ENCODE results near the gene FBP2. TPM values are rescaled to one million over a fixed set of nuclear protein-coding genes. Genes with fewer than 3 reads are reported as not detected.

Gene FBP2
- total RNA-seq, 4 donors from 2014 or later = not detected

DNA sequence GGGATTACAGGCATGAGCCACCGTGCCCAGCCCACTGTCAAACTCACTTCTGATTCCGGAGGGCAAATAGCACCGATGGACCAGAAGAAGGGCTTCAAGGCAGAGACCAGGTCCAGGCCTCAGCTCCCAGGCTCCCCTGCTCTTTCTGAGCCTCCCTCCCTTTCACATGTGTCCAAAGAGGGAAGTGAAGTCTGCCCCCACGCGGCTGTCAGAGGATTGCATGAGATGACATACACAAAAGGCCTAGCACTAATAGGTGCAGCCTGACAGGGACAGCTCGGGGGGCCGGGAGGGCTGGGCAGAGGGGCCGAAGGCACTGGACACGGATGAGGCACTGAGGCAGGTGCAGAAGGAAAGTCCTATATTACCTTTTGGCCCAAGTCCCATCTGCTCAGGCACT lies 29.6 kb upstream of the FBP2 start:
- TF ChIP-seq, protein P1, sequence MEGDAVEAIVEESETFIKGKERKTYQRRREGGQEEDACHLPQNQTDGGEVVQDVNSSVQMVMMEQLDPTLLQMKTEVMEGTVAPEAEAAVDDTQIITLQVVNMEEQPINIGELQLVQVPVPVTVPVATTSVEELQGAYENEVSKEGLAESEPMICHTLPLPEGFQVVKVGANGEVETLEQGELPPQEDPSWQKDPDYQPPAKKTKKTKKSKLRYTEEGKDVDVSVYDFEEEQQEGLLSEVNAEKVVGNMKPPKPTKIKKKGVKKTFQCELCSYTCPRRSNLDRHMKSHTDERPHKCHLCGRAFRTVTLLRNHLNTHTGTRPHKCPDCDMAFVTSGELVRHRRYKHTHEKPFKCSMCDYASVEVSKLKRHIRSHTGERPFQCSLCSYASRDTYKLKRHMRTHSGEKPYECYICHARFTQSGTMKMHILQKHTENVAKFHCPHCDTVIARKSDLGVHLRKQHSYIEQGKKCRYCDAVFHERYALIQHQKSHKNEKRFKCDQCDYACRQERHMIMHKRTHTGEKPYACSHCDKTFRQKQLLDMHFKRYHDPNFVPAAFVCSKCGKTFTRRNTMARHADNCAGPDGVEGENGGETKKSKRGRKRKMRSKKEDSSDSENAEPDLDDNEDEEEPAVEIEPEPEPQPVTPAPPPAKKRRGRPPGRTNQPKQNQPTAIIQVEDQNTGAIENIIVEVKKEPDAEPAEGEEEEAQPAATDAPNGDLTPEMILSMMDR (IDR thresholded peaks at IDR 0.05) = no peak
- ATAC-seq (ENCODE audit: low FRiP score) (no peak), DNase-seq (ENCODE audit: low spot score) (no peak)

DNA sequence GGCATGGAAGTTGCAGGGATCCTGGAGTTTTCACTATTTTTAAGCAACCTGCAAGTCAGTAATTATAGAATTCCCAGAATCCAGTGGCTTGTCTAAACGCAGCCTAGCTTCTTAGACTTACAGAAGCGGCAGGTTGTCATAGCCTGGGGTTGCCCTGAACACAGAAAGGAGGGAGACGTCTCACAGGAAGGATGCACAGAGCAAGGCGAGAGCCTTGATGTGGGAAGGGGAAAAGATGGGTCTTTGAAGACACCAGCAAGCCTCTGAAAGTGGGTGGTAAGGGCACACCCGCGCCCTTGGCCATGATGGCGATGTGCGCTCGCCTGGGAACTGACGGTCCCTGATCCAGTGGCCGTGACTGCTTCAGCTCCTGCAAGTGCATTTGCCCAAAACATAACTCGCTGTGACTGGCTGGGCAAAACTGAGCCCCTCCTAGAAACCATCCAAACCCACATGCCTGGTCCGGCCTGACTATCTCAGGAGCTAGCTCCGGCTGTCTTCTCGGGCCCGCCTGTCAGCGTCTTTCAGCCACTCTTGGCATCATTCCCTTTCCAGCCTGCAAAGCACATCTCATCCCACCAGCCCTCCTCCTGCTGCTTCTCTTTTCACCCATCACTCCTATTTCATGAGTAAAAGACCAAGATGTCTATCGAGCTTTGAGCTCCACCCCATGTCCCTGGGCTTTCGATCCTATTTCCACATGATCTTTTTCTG lies 28.6 kb upstream of the FBP2 start:
- TF ChIP-seq, protein P1 (IDR thresholded peaks at IDR 0.05) = no peak
- ATAC-seq (ENCODE audit: low FRiP score) (peak; percentile 32), DNase-seq (ENCODE audit: low spot score) (no peak)

DNA sequence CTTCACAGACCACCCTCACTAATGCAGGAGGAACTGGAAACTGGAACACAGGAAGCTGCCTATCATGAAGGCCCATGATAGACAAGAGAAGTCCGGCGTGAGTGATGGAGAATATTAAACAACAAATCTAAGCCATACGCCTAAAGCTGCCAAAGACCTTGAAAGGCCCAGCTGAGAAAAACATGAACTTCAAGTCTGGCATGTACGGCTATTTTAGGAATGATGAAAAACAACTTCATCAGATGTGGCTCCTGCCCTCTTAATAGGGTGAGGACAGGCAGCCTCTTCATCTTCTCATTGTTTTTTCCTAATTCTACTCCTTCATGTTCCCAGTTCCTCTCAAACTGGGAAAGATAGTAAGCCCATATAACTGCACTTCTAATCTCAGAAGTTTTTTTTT lies 25.4 kb upstream of the FBP2 start:
- no peak for DNase-seq (ENCODE audit: low spot score)
- ATAC-seq (ENCODE audit: low FRiP score) = no peak
- TF ChIP-seq, protein P1 (IDR thresholded peaks at IDR 0.05) = no peak

DNA sequence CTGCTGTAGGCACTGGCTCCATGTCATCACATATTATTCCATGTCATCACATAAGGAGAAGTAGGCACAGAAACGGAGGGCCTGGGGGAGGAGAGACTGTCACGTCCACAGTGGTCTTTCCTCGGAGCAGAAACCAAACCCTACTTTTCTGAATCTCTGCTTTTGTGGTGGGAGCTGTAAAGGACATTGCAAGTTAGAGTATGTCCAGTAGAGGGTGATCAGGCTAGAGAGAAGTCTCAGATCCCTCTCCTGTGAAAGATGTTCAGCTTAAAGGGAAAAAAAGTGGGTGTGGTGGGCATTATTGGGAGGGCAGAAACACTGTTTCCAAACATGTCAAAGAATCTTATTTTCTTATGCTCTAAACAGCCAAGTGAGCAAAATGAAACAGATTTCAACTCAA lies 19.4 kb upstream of the FBP2 start:
- ATAC-seq (ENCODE audit: low FRiP score) (no peak), DNase-seq (ENCODE audit: low spot score) (no peak)
- TF ChIP-seq, protein P1 (IDR thresholded peaks at IDR 0.05) = no peak

DNA sequence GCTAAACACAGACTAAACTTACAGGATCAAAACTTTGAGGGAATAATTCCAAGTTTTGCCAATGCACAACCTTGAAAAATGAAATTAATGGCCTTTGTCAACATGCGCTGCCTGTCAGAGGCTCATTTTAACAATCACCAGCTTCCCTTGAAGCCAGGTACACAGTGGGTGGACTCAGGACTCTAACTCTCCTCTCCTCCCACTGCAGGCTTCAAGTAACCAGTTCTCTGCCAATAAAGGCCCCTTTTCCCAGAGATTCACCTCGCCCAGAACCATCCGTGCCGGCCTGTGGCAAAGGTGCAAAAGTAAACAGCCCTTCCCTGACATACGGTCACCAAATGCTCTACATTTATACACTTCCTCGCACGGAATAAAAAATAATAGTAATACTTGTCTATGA lies 18.4 kb upstream of the FBP2 start:
- DNase-seq (ENCODE audit: low spot score) (no peak), ATAC-seq (ENCODE audit: low FRiP score) (no peak)
- TF ChIP-seq, protein P1 (IDR thresholded peaks at IDR 0.05) = no peak

DNA sequence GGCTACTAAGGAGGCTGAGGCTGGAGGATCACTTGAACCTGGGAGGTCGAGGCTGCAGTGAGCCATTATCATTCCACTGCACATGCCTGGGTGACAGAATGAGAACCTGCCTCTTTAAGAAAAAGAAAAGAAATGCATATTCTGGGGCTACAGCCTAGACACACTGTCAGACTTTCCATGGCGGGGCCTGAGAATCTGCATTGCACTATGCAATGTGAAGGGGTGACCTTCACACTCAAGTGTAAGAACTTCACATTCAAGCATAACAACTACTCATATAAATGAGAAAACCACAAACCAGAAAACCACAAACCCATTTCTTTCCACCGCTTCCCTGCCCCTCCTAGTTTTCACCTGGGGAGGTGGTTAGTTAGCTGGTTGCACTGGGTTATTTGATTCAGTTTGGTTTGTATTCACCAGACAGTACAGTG lies 18.0 kb upstream of the FBP2 start:
- TF ChIP-seq, protein P1 (IDR thresholded peaks at IDR 0.05) = no peak
- DNase-seq (ENCODE audit: low spot score) (no peak), ATAC-seq (ENCODE audit: low FRiP score) (no peak)

DNA sequence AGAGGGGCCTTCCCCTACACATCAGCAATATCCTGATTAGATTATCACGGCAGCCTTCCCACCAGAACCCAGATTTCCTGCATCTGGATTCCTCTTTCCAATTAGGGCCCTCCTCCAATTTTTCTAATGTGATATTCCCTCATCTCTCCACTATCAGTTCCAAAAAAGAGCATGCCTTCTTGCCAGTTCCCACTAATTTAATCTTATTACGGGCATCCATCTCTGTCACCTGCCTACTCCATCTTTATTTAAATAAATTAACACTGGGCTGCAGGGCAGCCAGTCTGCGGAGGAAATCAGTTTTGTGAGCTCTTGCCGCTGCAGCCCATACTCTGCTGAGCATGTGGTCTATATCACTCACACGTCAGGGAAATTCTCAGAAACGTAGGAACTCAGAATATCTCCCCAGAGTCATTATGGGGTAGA lies 16.6 kb upstream of the FBP2 start:
- TF ChIP-seq, protein P1 (IDR thresholded peaks at IDR 0.05) = no peak
- ATAC-seq (ENCODE audit: low FRiP score) (no peak), DNase-seq (ENCODE audit: low spot score) (no peak)

All from omental fat pad (tissue), 4 donors.